A549 treated with CORT108297 at 1 μM for 4 hours (cell line): Measurements from ENCODE around the gene IFNE. TPM values are rescaled to one million over a fixed set of nuclear protein-coding genes. Genes with fewer than 3 reads are reported as not detected.

ENCODE experiments used
- total RNA-seq: library from RNA; stranded (reverse); fragments of 200-300 nt; extraction: Qiagen RNA extraction; gene quantifications from 5 replicates; pipeline ENCODE4 v1.2.3, GENCODE V29; 2022

The IFNE gene, protein sequence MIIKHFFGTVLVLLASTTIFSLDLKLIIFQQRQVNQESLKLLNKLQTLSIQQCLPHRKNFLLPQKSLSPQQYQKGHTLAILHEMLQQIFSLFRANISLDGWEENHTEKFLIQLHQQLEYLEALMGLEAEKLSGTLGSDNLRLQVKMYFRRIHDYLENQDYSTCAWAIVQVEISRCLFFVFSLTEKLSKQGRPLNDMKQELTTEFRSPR
- 1.3 to 2.1 TPM (median 1.7 TPM) in 5 replicates for total RNA-seq

DNA sequence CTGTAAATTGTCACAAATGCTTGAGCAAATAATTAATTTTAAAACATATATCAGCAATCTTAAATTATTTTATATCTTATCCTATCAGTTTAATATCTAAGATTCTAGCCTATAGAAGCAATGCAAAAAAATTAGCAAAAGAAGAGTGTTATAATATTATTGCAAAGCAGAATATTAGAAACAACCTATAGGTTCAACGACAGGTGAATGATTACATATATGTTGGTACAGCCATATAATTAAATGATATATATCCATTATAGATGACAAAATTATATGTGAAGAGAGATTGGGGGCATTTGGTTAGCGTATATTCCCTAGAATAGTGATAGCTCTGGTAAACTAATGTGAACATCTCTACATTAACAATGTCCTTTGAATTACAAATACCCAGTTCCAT, at the start of gene IFNE:
IFNE (minus strand) TSS at position 101 of the 400 bp plus-strand sequence. CDS start 619 bp downstream, outside the sequence.

DNA sequence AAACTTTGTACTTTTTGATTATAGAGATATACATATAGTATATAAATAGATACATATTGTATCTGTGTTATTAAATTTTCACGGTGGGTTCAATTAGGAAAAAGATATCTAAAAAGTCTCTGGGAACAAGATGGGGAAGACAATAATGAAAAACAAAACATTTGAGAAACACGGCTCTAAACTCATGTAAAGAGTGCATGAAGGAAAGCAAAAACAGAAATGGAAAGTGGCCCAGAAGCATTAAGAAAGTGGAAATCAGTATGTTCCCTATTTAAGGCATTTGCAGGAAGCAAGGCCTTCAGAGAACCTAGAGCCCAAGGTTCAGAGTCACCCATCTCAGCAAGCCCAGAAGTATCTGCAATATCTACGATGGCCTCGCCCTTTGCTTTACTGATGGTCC, 42.0 kb downstream of the IFNE start, which contains the start of gene IFNA1:
IFNA1 (plus strand) TSS at position 301 of the 400 bp plus-strand sequence; CDS start at position 370, 69 bp downstream.

Other genes starting within 250 kb of the IFNE start
- not detected in 5 replicates for gene IFNA14, start 242.3 kb downstream of the IFNE start, total RNA-seq
- gene IFNA5, start 177.0 kb downstream of the IFNE start, total RNA-seq = not detected in 5 replicates
- gene KLHL9, start 146.9 kb downstream of the IFNE start, total RNA-seq = 14.5 to 19.6 TPM (median 17.5 TPM) in 5 replicates
- not detected in 5 replicates for gene IFNA6, start 131.4 kb downstream of the IFNE start, total RNA-seq
- not detected in 5 replicates for gene IFNA13, start 114.3 kb downstream of the IFNE start, total RNA-seq
- gene IFNA2, start 96.9 kb downstream of the IFNE start, total RNA-seq = not detected in 5 replicates
- gene IFNA8, start 73.2 kb downstream of the IFNE start, total RNA-seq = not detected in 5 replicates
- gene IFNA1, start 41.9 kb downstream of the IFNE start, total RNA-seq = not detected in 5 replicates